Measurements from ENCODE around the gene SULF2.

The SULF2 gene

DNA sequence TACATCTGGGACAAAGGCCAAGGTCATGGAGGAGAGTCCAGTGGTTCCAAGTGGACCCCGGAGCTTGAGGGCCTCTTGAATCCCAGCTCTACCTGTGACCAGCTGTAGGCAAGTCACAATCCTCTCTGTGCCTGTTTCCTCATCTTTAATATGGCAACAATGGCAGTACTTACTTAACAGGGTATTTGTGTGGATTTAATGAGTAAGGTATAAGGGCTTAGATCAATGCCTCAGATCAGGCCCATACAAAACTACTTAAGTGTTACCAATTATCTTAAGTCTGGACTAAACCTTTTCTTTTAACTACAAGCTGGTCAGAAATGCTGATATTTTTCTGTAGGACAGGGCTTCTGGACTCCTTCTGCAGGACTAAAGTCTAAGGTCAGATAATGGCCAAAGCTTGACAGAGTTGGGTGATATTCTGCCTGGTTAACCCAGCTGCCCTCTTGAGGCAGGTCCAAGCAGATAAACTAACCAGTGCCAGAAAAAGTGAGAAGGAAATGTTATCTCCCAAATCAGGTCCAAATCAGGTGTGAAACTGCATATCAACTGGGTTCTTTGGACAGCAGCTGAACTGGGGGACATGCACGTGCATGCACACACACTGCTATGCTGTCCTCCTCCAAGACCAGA, 2.2 kb downstream of the SULF2 start:
- Histone ChIP-seq H3K9me3 (ENCODE audit: insufficient read depth, low read length) (no peaks in the 10 kb centered on the region), H3K9ac (ENCODE audit: insufficient read length, low read depth) (no peak overlapping the region), H3K4me1 (ENCODE audit: insufficient read depth, insufficient read length) (peaks cover 2% of the 10 kb centered on the region), H3K36me3 (ENCODE audit: insufficient read depth, insufficient read length, low read length) (peaks cover 27% of the 10 kb centered on the region), H3K27me3 (ENCODE audit: insufficient read depth, insufficient read length) (peaks cover 18% of the 10 kb centered on the region), H3K4me3 (ENCODE audit: insufficient read length, low read depth) (no peak overlapping the region)
- no peak for DNase-seq (ENCODE audit: low read depth, low spot score)
- no peak for TF ChIP-seq YY1 (IDR thresholded peaks at IDR 0.05; ENCODE audit: insufficient read depth, insufficient read length)
- TF ChIP-seq ZNF274 (IDR thresholded peaks at IDR 0.05; ENCODE audit: low read depth, low read length) = no peak
- TF ChIP-seq SUZ12 (IDR thresholded peaks at IDR 0.05; ENCODE audit: extremely low read depth, insufficient read depth, insufficient read length) = no peak

DNA sequence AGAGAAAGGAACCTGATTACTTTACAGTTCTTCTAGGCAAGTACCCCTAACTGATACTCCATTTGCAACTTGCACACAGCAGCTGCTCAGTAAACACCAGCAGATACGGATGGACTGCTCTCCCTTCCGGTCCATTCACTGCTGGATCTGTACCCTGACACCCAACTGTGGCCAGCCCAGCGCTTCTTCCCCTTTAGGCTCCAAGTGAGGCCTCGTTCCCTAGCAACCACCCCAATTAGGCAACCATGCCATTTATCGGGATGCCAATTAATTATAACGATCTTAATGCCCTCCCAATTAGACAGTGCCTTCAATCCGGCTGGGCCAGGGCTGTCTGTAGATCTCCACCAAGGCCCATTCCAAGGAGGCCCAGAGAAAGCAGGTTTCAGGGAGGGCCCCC, 3.2 kb downstream of the SULF2 start:
- peaks cover 35% of the 10 kb centered on the region for H3K36me3 ChIP-seq (ENCODE audit: insufficient read depth, insufficient read length, low read length)
- DNase-seq (ENCODE audit: low read depth, low spot score) = no peak
- H3K9ac ChIP-seq (ENCODE audit: insufficient read length, low read depth) = no peak overlapping the region
- no peaks in the 10 kb centered on the region for H3K9me3 ChIP-seq (ENCODE audit: insufficient read depth, low read length)
- no peak overlapping the region for H3K4me3 ChIP-seq (ENCODE audit: insufficient read length, low read depth)
- peaks cover 15% of the 10 kb centered on the region for H3K27me3 ChIP-seq (ENCODE audit: insufficient read depth, insufficient read length)
- TF ChIP-seq ZNF274 (IDR thresholded peaks at IDR 0.05; ENCODE audit: low read depth, low read length) = no peak
- TF ChIP-seq YY1 (IDR thresholded peaks at IDR 0.05; ENCODE audit: insufficient read depth, insufficient read length) = no peak
- TF ChIP-seq SUZ12 (IDR thresholded peaks at IDR 0.05; ENCODE audit: extremely low read depth, insufficient read depth, insufficient read length) = no peak
- H3K4me1 ChIP-seq (ENCODE audit: insufficient read depth, insufficient read length) = peaks cover 2% of the 10 kb centered on the region

DNA sequence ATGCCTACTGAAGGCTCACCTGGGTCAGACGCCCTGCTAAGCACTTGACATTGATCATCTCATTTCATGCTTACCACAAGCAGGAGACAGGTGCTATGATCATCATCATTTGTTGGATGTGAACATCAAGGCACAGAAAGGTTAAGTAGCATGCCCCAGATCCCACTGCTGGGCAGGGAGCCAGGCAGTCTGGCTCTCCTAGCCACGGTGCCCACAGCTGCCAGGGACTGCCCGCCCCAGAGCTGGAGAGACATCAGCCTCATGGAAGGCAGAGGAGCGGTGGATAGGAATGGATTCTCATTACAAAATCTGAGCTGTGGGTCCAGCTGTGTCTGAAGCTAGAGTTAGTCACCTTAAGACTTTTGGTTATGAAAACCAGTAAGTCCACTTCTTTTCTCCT, 3.6 kb downstream of the SULF2 start:
- Histone ChIP-seq H3K4me1 (ENCODE audit: insufficient read depth, insufficient read length) (peaks cover 2% of the 10 kb centered on the region), H3K27me3 (ENCODE audit: insufficient read depth, insufficient read length) (peaks cover 15% of the 10 kb centered on the region), H3K9ac (ENCODE audit: insufficient read length, low read depth) (no peak overlapping the region), H3K4me3 (ENCODE audit: insufficient read length, low read depth) (no peak overlapping the region), H3K36me3 (ENCODE audit: insufficient read depth, insufficient read length, low read length) (peaks cover 39% of the 10 kb centered on the region), H3K9me3 (ENCODE audit: insufficient read depth, low read length) (no peaks in the 10 kb centered on the region)
- DNase-seq (ENCODE audit: low read depth, low spot score) = no peak
- no peak for TF ChIP-seq SUZ12 (IDR thresholded peaks at IDR 0.05; ENCODE audit: extremely low read depth, insufficient read depth, insufficient read length)
- no peak for TF ChIP-seq YY1 (IDR thresholded peaks at IDR 0.05; ENCODE audit: insufficient read depth, insufficient read length)
- TF ChIP-seq ZNF274 (IDR thresholded peaks at IDR 0.05; ENCODE audit: low read depth, low read length) = no peak

DNA sequence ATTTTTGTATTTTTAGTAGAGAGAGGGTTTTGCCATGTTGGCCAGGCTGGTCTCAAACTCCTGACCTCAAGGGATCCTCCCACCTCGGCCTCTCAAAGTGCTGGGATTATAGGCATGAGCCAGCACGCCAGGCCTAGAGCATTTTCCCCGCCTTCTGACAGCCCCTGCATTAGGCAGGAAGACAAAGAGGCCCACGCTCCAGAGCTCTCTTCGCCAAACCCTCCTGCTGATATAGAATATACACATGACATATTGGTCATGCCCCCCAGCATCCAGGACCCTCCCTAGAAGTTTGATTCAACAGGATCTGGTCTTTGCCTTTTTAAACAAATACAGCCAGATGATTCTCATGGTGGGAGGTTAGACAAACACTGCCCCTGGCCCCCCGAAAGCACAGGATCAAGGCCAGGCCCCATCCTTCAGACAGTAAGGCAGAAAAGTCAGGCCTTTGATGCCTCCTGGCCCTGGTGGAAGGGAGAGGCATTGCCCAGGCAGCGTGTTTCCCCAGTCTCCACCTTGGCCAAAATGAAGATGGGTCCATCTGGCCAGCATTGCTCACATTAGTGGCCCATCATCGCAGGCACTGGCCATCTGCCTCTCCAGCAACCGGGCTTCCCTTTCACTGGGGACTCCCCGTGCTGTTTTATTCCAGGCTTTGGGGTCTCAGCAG, 4.4 kb downstream of the SULF2 start:
- Histone ChIP-seq H3K4me3 (ENCODE audit: insufficient read length, low read depth) (no peak overlapping the region), H3K4me1 (ENCODE audit: insufficient read depth, insufficient read length) (peaks cover 2% of the 10 kb centered on the region), H3K9ac (ENCODE audit: insufficient read length, low read depth) (no peak overlapping the region), H3K27me3 (ENCODE audit: insufficient read depth, insufficient read length) (peaks cover 11% of the 10 kb centered on the region), H3K36me3 (ENCODE audit: insufficient read depth, insufficient read length, low read length) (peaks cover 42% of the 10 kb centered on the region), H3K9me3 (ENCODE audit: insufficient read depth, low read length) (no peaks in the 10 kb centered on the region)
- TF ChIP-seq YY1 (IDR thresholded peaks at IDR 0.05; ENCODE audit: insufficient read depth, insufficient read length) (no peak), SUZ12 (IDR thresholded peaks at IDR 0.05; ENCODE audit: extremely low read depth, insufficient read depth, insufficient read length) (no peak), ZNF274 (IDR thresholded peaks at IDR 0.05; ENCODE audit: low read depth, low read length) (no peak)
- no peak for DNase-seq (ENCODE audit: low read depth, low spot score)

DNA sequence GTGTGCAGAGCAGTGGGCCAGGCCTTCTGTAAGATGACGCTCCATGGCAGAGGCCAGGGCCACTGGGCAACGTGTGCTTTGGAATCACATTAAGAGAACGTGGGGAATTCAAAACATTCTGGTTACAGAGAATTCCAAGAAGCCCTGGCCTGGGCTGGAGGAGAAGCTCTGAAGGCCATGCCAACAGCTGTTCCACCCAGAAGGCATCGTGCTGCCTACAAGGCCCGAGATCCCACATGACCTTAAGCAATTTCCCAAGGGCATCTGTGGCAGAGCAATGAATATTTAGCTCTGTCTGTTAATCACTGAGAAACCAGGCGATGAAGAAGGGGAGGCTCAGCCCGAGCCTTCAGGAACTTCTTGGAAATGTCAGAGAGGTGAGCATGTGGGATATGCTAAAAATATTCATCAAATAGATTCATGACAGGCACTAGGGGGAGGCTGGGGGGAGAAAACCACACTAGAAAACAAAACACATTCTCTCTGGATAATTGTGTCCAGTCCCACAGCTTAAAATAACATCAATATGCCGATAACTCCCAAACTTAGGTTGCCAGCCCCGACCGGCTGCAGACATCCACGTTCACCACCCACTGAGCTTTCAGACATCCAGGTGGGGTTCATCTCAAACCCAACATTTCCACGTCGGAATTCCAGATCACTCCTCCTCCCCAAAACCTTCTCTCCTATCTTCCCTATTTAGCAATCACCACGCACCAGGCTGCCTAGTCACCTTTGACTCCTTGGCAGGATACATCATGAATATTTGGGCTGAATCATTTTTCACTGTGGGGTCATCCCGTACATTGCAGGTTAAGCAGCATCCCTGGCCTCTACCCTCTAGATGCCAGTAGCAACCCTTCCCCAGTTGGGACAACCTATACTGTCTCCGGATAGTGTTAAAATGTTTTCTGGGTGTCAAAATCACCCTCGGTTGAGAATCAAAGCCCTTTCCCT, 6.6 kb downstream of the SULF2 start:
- Histone ChIP-seq H3K4me3 (ENCODE audit: insufficient read length, low read depth) (no peak overlapping the region), H3K9me3 (ENCODE audit: insufficient read depth, low read length) (no peaks in the 10 kb centered on the region), H3K4me1 (ENCODE audit: insufficient read depth, insufficient read length) (peaks cover 7% of the 10 kb centered on the region), H3K36me3 (ENCODE audit: insufficient read depth, insufficient read length, low read length) (peaks cover 54% of the 10 kb centered on the region), H3K27me3 (ENCODE audit: insufficient read depth, insufficient read length) (peaks cover 2% of the 10 kb centered on the region), H3K9ac (ENCODE audit: insufficient read length, low read depth) (no peak overlapping the region)
- no peak for DNase-seq (ENCODE audit: low read depth, low spot score)
- TF ChIP-seq YY1 (IDR thresholded peaks at IDR 0.05; ENCODE audit: insufficient read depth, insufficient read length) = no peak
- no peak for TF ChIP-seq ZNF274 (IDR thresholded peaks at IDR 0.05; ENCODE audit: low read depth, low read length)
- no peak for TF ChIP-seq SUZ12 (IDR thresholded peaks at IDR 0.05; ENCODE audit: extremely low read depth, insufficient read depth, insufficient read length)

DNA sequence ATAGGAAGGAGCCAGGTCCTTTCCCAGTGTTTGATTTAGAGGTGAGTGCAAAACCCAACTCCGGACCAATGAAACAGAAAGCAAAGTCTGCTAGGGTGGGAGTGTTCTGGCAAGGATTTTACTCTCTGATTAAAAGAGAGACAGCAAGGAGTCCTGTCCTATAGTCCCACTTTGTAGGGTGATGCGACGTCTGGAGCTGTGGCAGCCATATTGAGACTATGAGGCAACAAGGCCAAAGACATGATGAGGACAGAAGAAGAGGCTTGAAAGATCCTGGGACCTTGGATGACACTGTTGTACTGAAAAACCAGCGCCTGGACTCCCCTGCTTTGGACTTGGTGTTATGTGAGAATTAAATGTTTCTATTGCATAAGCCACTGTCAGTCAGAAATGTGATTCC, 8.1 kb downstream of the SULF2 start:
- peaks cover 7% of the 10 kb centered on the region for H3K4me1 ChIP-seq (ENCODE audit: insufficient read depth, insufficient read length)
- no peak overlapping the region for H3K4me3 ChIP-seq (ENCODE audit: insufficient read length, low read depth)
- H3K9ac ChIP-seq (ENCODE audit: insufficient read length, low read depth) = no peak overlapping the region
- no peaks in the 10 kb centered on the region for H3K27me3 ChIP-seq (ENCODE audit: insufficient read depth, insufficient read length)
- H3K36me3 ChIP-seq (ENCODE audit: insufficient read depth, insufficient read length, low read length) = peaks cover 59% of the 10 kb centered on the region
- no peak for DNase-seq (ENCODE audit: low read depth, low spot score)
- TF ChIP-seq YY1 (IDR thresholded peaks at IDR 0.05; ENCODE audit: insufficient read depth, insufficient read length) (no peak), SUZ12 (IDR thresholded peaks at IDR 0.05; ENCODE audit: extremely low read depth, insufficient read depth, insufficient read length) (no peak), ZNF274 (IDR thresholded peaks at IDR 0.05; ENCODE audit: low read depth, low read length) (no peak)
- H3K9me3 ChIP-seq (ENCODE audit: insufficient read depth, low read length) = no peaks in the 10 kb centered on the region

DNA sequence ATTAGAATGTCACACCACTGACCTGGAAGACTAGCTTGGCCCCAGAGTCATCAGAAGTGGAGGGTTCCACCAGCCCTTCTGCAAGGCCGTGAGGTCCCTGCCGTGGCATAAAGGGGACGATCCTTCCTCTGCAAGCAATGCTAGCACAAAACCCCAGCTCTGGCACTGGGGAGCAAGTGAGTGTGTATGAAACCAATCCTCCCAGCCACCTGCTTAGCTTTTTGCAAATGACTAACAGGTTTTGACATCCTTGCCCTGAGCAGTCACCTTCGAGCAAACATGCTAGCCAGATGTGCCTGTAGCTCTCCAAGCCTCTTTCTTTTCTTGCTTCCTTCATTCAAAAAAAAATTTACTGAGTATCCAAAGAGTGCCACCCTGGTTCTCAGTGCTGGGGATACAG, 8.6 kb downstream of the SULF2 start:
- DNase-seq (ENCODE audit: low read depth, low spot score) = no peak
- Histone ChIP-seq H3K9ac (ENCODE audit: insufficient read length, low read depth) (no peak overlapping the region), H3K4me3 (ENCODE audit: insufficient read length, low read depth) (no peak overlapping the region)

More for the DNA sequence above, 8.6 kb downstream of the SULF2 start:
- H3K9me3 ChIP-seq (ENCODE audit: insufficient read depth, low read length) = no peaks in the 10 kb centered on the region
- H3K36me3 ChIP-seq (ENCODE audit: insufficient read depth, insufficient read length, low read length) = peaks cover 55% of the 10 kb centered on the region
- no peaks in the 10 kb centered on the region for H3K27me3 ChIP-seq (ENCODE audit: insufficient read depth, insufficient read length)
- H3K4me1 ChIP-seq (ENCODE audit: insufficient read depth, insufficient read length) = peaks cover 7% of the 10 kb centered on the region
- no peak for TF ChIP-seq ZNF274 (IDR thresholded peaks at IDR 0.05; ENCODE audit: low read depth, low read length)
